Peyer's patch (tissue), 4 donors: ENCODE data around the gene UGCG.

ENCODE experiments used
- CTCF ChIP-seq, 6 experiments: fragments of 450-650 bp in 4 of 6; fragments of 200-600 bp in 2 of 6; sonication (generic) in 1 of 6; IDR thresholded peaks; one replicate each; pipeline ENCODE4 v1.5.1; 2017 to 2019; ENCODE audit warnings: antibody characterized with exemption in 6 of 6, mild to moderate bottlenecking in 3 of 6, moderate library complexity in 1 of 6
- POLR2A ChIP-seq, 2 donors: fragments of 450-650 bp; IDR thresholded peaks; one replicate each; pipeline ENCODE4 v1.5.1; 2017; ENCODE audit warnings: antibody characterized with exemption in 2 of 2, mild to moderate bottlenecking in 2 of 2, moderate library complexity in 2 of 2

GRCh38 chr9:111959468-111960359 lies 63.1 kb downstream of the UGCG start:
- TF ChIP-seq CTCF (IDR thresholded peaks at IDR 0.05): peak in 2 of 6 experiments; percentile 20 to 32
- TF ChIP-seq POLR2A (IDR thresholded peaks at IDR 0.05): peak; percentile 42 to 76
